ENCODE measurements around the gene ZNF165.
"Not testable (repeated sequence)": the region's sequence is repeated elsewhere in the genome, so short reads cannot be mapped to it uniquely, and the experiment has no call there.

The ZNF165 gene

DNA sequence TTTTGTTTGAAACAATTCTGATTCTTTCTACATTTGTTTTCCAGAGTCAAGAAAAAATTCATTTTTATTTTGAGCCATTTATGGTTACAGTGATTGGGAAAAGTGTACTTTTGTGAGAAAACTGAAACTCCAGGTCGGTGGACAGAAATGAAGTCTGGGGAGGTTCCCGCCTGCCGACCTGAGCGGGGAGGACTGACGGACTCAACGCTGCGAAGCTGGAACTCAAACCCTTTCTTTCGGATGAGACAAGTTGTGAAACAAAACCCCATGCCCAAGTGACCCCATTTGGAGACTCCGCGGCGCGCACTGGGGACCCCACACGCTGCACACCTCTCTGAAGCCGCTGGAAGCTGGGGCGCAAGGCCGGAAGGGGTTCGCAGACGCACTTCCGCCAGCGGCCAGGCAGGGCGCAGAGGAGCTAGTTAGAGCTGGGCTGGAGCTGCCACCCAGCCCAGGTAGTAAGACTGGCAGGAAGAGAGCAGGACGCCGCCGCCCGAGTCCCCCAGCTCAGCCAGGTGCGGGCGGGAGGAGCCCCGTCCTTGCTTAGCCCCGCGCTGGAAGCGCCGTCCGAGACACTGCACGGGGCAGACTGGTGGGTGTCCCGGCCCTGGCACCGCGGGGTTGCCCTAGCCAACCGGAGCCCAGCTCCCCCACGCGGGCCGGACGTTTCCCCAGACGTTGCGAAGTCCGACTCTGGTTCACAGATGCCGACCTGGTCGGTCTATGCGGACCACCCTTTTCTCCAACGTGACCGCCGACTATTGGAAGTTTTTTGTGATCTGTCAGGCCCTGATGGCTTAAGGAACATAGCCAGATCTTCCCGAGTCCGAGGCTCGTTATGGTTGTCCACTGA is 24.2 kb downstream of the ZNF165 start:
- peaks cover 24% of the 10 kb centered on the region for H3K27me3 Mint-ChIP-seq (ENCODE audit: low read depth)
- peaks cover 12% of the 10 kb centered on the region for H3K4me1 Mint-ChIP-seq (ENCODE audit: low read depth)
- H3K36me3 Mint-ChIP-seq (ENCODE audit: low read depth), result peaks cover 3% of the 10 kb centered on the region
- peak; percentile 79 for DNase-seq (ENCODE audit: low spot score)
- peaks cover 8% of the 10 kb centered on the region for H3K9me3 Mint-ChIP-seq
- H3K4me3 Mint-ChIP-seq, result peak overlapping the region; percentile 87
- H3K27ac Mint-ChIP-seq, result peak overlapping the region; percentile 84

DNA sequence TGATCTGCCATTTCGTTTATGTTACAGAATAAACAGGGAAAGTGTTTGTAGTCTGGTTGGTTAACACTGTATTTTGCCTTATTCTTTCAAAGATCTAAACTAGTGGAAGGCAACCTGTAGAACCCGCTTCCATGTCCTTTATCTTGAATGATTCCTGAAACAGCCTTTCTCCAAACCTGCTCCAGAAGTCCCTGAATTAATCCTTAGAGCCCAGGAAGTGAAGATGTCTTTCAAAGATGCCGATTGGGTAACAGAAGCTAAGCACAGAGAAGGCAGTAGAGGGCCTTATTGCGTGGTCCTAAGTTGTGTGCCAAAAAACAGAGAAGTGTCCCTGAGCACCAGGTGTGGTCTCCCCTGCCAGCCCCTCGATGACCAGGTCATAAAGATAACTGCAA is 24.9 kb downstream of the ZNF165 start:
- H3K27me3 Mint-ChIP-seq (ENCODE audit: low read depth), result peaks cover 18% of the 10 kb centered on the region
- peak overlapping the region; percentile 87 for H3K4me3 Mint-ChIP-seq
- H3K4me1 Mint-ChIP-seq (ENCODE audit: low read depth), result peaks cover 12% of the 10 kb centered on the region
- peaks cover 8% of the 10 kb centered on the region for H3K9me3 Mint-ChIP-seq
- no peak for DNase-seq (ENCODE audit: low spot score)
- peak overlapping the region; percentile 45 for H3K27ac Mint-ChIP-seq
- peaks cover 3% of the 10 kb centered on the region for H3K36me3 Mint-ChIP-seq (ENCODE audit: low read depth)

- Mint-ChIP-seq H3K27ac (no peak overlapping the region), H3K9me3 (peaks cover 5% of the 10 kb centered on the region), H3K36me3 (ENCODE audit: low read depth) (peaks cover 3% of the 10 kb centered on the region)
Measured at GRCh38 chr6:28107506-28107905, 27.1 kb downstream of the ZNF165 start.

GRCh38 chr6:28111964-28112363 is 31.6 kb downstream of the ZNF165 start:
- Mint-ChIP-seq H3K9me3 (no peaks in the 10 kb centered on the region), H3K36me3 (ENCODE audit: low read depth) (peaks cover 23% of the 10 kb centered on the region), H3K4me1 (ENCODE audit: low read depth) (no peaks in the 10 kb centered on the region), H3K27me3 (ENCODE audit: low read depth) (no peaks in the 10 kb centered on the region), H3K4me3 (no peak overlapping the region), H3K27ac (no peak overlapping the region)
- no peak for DNase-seq (ENCODE audit: low spot score)

More at GRCh38 chr6:28107506-28107905, 27.1 kb downstream of the ZNF165 start:
- DNase-seq (ENCODE audit: low spot score), result no peak
- Mint-ChIP-seq H3K27me3 (ENCODE audit: low read depth) (peaks cover 4% of the 10 kb centered on the region), H3K4me1 (ENCODE audit: low read depth) (peaks cover 12% of the 10 kb centered on the region), H3K4me3 (no peak overlapping the region)

GRCh38 chr6:28115799-28116198 is 35.4 kb downstream of the ZNF165 start:
- Mint-ChIP-seq H3K4me3 (no peak overlapping the region), H3K36me3 (ENCODE audit: low read depth) (peaks cover 38% of the 10 kb centered on the region), H3K9me3 (no peaks in the 10 kb centered on the region), H3K27ac (no peak overlapping the region), H3K27me3 (ENCODE audit: low read depth) (no peaks in the 10 kb centered on the region), H3K4me1 (ENCODE audit: low read depth) (no peaks in the 10 kb centered on the region)
- no peak for DNase-seq (ENCODE audit: low spot score)

DNA sequence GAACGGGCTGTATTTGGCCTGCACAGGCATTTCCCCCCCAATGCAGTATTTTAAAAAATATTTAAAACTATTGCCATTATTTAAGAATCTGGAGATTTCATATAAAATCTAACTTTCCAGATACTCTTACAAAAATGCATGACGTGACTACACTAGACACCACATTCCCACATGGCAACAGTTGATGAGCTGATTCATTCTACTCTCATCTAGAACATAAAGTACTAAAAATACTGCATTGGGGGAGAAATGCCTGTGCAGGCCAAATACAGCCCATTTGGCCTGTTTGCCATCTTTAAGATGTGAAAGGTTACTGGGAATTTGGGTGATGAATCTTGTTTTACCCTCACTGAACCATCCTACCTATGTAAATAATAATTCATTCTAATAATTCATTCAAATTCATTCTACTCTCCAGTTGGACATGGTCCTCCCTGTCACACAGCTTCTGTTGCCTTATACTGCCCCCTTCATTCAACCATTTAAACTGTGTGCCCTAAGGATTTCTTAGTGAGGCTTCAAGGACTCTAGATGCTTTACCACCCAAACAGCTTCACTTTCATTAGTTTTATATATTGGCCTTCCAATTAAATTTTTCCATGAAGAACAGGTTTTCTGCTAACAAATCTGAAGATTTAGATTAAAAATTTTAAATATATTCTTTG is 37.1 kb downstream of the ZNF165 start:
- Mint-ChIP-seq H3K4me1 (ENCODE audit: low read depth) (no peaks in the 10 kb centered on the region), H3K4me3 (no peak overlapping the region), H3K27me3 (ENCODE audit: low read depth) (no peaks in the 10 kb centered on the region), H3K9me3 (no peaks in the 10 kb centered on the region), H3K36me3 (ENCODE audit: low read depth) (peaks cover 43% of the 10 kb centered on the region), H3K27ac (no peak overlapping the region)
- DNase-seq (ENCODE audit: low spot score), result no peak

DNA sequence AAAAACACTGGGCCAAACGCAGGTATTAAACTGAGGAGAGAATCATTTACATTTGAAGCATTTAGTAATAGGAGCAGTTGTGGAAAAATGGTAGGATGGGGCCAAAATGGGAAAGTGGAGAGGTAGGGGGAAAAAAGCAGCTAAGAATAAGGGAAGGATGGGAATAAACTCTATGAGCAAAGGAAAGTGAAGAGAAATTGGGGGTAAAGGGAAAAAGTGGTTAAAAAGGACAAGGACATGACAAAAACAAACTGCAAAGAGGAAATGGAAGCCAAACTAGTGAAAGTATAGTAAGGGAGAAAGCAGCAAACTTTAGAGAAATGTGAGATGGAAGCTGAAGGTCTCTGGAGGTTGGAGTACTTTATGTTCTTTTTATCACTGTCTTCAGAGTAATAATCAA is 37.8 kb downstream of the ZNF165 start:
- H3K27me3 Mint-ChIP-seq (ENCODE audit: low read depth), result no peaks in the 10 kb centered on the region
- no peak overlapping the region for H3K27ac Mint-ChIP-seq
- no peak overlapping the region for H3K4me3 Mint-ChIP-seq
- no peaks in the 10 kb centered on the region for H3K4me1 Mint-ChIP-seq (ENCODE audit: low read depth)
- no peaks in the 10 kb centered on the region for H3K9me3 Mint-ChIP-seq
- H3K36me3 Mint-ChIP-seq (ENCODE audit: low read depth), result peaks cover 47% of the 10 kb centered on the region
- no peak for DNase-seq (ENCODE audit: low spot score)

- Mint-ChIP-seq H3K4me3 (no peak overlapping the region), H3K36me3 (ENCODE audit: low read depth) (peaks cover 31% of the 10 kb centered on the region), H3K27ac (peak overlapping the region; percentile 10), H3K4me1 (ENCODE audit: low read depth) (peaks cover 18% of the 10 kb centered on the region), H3K9me3 (no peaks in the 10 kb centered on the region), H3K27me3 (ENCODE audit: low read depth) (no peaks in the 10 kb centered on the region)
- DNase-seq (ENCODE audit: low spot score), result no peak
Measured at GRCh38 chr6:28121876-28122275, 41.5 kb downstream of the ZNF165 start.

- Mint-ChIP-seq H3K36me3 (ENCODE audit: low read depth) (peaks cover 30% of the 10 kb centered on the region), H3K27ac (peak overlapping the region; percentile 10), H3K4me1 (ENCODE audit: low read depth) (peaks cover 19% of the 10 kb centered on the region)
- not testable (repeated sequence) for H3K27me3 Mint-ChIP-seq (ENCODE audit: low read depth); DNase-seq (ENCODE audit: low spot score); H3K9me3 Mint-ChIP-seq; H3K4me3 Mint-ChIP-seq
Measured at GRCh38 chr6:28122283-28122682, 41.9 kb downstream of the ZNF165 start.

GRCh38 chr6:28124350-28124970 is 44.1 kb downstream of the ZNF165 start, which contains the start of gene ZSCAN16:
Gene ZSCAN16, plus strand, starts transcription at chr6:28124609. Its CDS starts 835 bp downstream, at chr6:28125444.
- H3K27ac Mint-ChIP-seq, result peak within 1 kb of the TSS; percentile 89
- peak; percentile 73 for DNase-seq (ENCODE audit: low spot score)
- H3K4me1 Mint-ChIP-seq (ENCODE audit: low read depth), result peaks cover 27% of the 10 kb centered on the region
- H3K27me3 Mint-ChIP-seq (ENCODE audit: low read depth), result no peaks in the 10 kb centered on the region
- no peaks in the 10 kb centered on the region for H3K9me3 Mint-ChIP-seq
- peaks cover 34% of the 10 kb centered on the region for H3K36me3 Mint-ChIP-seq (ENCODE audit: low read depth)
- peak within 1 kb of the TSS; percentile 96 for H3K4me3 Mint-ChIP-seq

DNA sequence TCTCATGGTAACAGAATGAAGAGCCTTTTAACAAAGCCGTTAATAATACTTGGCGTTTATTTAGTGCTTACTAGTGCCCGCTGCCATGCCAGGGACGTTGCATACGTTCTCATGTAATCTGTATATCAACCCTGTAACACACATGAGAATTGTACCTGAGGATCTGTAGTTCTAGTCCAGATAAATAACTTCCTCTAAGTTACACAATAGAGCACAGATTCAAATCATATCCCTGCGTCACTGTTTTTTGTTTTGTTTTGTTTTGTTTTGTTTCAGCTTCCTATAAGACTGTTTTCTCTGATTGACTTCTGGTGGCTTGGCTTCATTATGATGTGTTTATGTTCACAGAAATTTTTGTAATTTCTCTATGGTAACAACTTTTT is 44.6 kb downstream of the ZNF165 start:
- DNase-seq (ENCODE audit: low spot score), result no peak
- Mint-ChIP-seq H3K36me3 (ENCODE audit: low read depth) (peaks cover 34% of the 10 kb centered on the region), H3K4me1 (ENCODE audit: low read depth) (peaks cover 27% of the 10 kb centered on the region)

DNA sequence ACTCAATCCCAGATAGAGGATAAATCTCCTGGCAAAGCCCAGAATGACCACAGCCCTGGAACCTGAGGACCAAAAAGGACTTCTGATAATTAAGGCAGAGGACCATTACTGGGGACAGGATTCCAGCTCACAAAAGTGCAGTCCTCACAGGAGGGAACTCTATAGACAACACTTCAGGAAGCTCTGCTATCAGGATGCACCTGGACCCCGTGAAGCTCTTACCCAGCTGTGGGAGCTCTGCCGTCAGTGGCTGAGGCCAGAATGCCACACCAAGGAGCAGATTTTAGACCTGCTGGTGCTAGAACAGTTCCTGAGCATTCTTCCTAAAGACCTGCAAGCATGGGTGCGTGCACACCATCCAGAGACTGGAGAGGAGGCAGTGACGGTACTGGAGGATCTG is 45.0 kb downstream of the ZNF165 start:
- H3K27me3 Mint-ChIP-seq (ENCODE audit: low read depth), result no peaks in the 10 kb centered on the region
- H3K9me3 Mint-ChIP-seq, result no peaks in the 10 kb centered on the region
- DNase-seq (ENCODE audit: low spot score), result no peak
- peak overlapping the region; percentile 96 for H3K4me3 Mint-ChIP-seq
- H3K4me1 Mint-ChIP-seq (ENCODE audit: low read depth), result peaks cover 27% of the 10 kb centered on the region
- peak overlapping the region; percentile 89 for H3K27ac Mint-ChIP-seq
- H3K36me3 Mint-ChIP-seq (ENCODE audit: low read depth), result peaks cover 32% of the 10 kb centered on the region

More for the DNA sequence above, 44.6 kb downstream of the ZNF165 start:
- Mint-ChIP-seq H3K27me3 (ENCODE audit: low read depth) (no peaks in the 10 kb centered on the region), H3K4me3 (peak overlapping the region; percentile 96), H3K27ac (peak overlapping the region; percentile 89), H3K9me3 (no peaks in the 10 kb centered on the region)

GRCh38 chr6:28134015-28134414 is 53.6 kb downstream of the ZNF165 start:
- DNase-seq (ENCODE audit: low spot score), result peak; percentile 7
- no peaks in the 10 kb centered on the region for H3K27me3 Mint-ChIP-seq (ENCODE audit: low read depth)
- peaks cover 48% of the 10 kb centered on the region for H3K4me1 Mint-ChIP-seq (ENCODE audit: low read depth)
- no peak overlapping the region for H3K27ac Mint-ChIP-seq
- H3K36me3 Mint-ChIP-seq (ENCODE audit: low read depth), result peaks cover 24% of the 10 kb centered on the region
- no peaks in the 10 kb centered on the region for H3K9me3 Mint-ChIP-seq
- H3K4me3 Mint-ChIP-seq, result peak overlapping the region; percentile 2

DNA sequence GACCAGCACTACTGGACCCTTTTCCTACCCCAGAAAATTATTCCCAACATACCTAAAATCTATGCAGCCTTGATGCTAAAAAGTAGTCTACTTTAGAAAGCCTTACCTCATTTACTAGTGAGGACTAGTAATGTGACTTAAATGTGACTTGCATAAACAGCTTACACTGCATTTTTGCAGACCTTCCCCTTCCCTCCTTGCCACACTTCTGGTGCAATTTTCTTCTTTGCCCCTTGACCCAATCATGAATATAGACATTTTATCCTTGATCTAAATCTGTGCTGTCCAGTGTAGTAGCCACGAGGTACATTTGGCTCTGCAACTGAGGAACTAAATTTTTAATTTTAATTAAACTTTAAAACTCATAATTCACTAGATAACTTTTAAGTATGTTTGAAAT is 54.3 kb downstream of the ZNF165 start:
- DNase-seq (ENCODE audit: low spot score), result no peak
- Mint-ChIP-seq H3K9me3 (no peaks in the 10 kb centered on the region), H3K27ac (peak overlapping the region; percentile 34), H3K4me3 (no peak overlapping the region), H3K4me1 (ENCODE audit: low read depth) (peaks cover 44% of the 10 kb centered on the region), H3K27me3 (ENCODE audit: low read depth) (no peaks in the 10 kb centered on the region), H3K36me3 (ENCODE audit: low read depth) (peaks cover 17% of the 10 kb centered on the region)

All from T-helper 2 cell treated with Interferon-gamma antibody and Interleukin-4, amounts not matched to agents 5 μg/mL and 100 μg/mL, for 36 hours (primary cell).